CD1c-positive myeloid dendritic cell (primary cell): ENCODE measurements around the gene C3orf18.

ENCODE experiments used
- DNase-seq: peaks from one replicate; pipeline ENCODE4 v3.0.0-alpha.2; 2016; ENCODE audit errors: extremely low spot score

Gene C3orf18

GRCh38 chr3:50551054-50551659 is 16.4 kb downstream of the C3orf18 start:
- no peak for DNase-seq

GRCh38 chr3:50550079-50550736 is 17.3 kb downstream of the C3orf18 start:
- peak; percentile 71 for DNase-seq

GRCh38 chr3:50549226-50549625 is 18.3 kb downstream of the C3orf18 start:
- no peak for DNase-seq

- no peak for DNase-seq
Observed at GRCh38 chr3:50545781-50546180, 21.8 kb downstream of the C3orf18 start.

- peak; percentile 76 for DNase-seq
Observed at GRCh38 chr3:50542177-50543034, 25.1 kb downstream of the C3orf18 start.

- DNase-seq = no peak
Observed at GRCh38 chr3:50539356-50540286, 27.9 kb downstream of the C3orf18 start.

GRCh38 chr3:50537421-50538129 is 30.0 kb downstream of the C3orf18 start:
- no peak for DNase-seq

GRCh38 chr3:50536471-50537180 is 30.9 kb downstream of the C3orf18 start:
- DNase-seq = no peak

GRCh38 chr3:50534681-50535330 is 32.7 kb downstream of the C3orf18 start:
- DNase-seq = no peak

- DNase-seq = no peak
Observed at GRCh38 chr3:50533807-50534461, 33.6 kb downstream of the C3orf18 start.

GRCh38 chr3:50533316-50533715 is 34.2 kb downstream of the C3orf18 start:
- DNase-seq = no peak

- DNase-seq = no peak
Observed at GRCh38 chr3:50532062-50532705, 35.4 kb downstream of the C3orf18 start.

- no peak for DNase-seq
Observed at GRCh38 chr3:50531201-50531600, 36.3 kb downstream of the C3orf18 start.

- DNase-seq = no peak
Observed at GRCh38 chr3:50530001-50530970, 37.3 kb downstream of the C3orf18 start.

GRCh38 chr3:50525987-50526386 is 41.6 kb downstream of the C3orf18 start:
- peak; percentile 87 for DNase-seq

- DNase-seq = no peak
Observed at GRCh38 chr3:50525191-50525910, 42.2 kb downstream of the C3orf18 start.

GRCh38 chr3:50524746-50525145 is 42.8 kb downstream of the C3orf18 start:
- no peak for DNase-seq
